Mammary epithelial cell (primary cell): ENCODE data around the gene DAB2IP.

ENCODE experiments used
- EZH2 ChIP-seq: IDR thresholded peaks from 2 replicates; pipeline ENCODE4 v1.6.1; 2012; ENCODE audit warnings: low read length, inconsistent platforms, borderline replicate concordance
- TF ChIP-seq, protein P1 (sequence below), 2 donors: IDR thresholded peaks in 1 of 2; conservative IDR thresholded peaks in 1 of 2; 2 replicates each; pipeline ENCODE4 v1.5.1; 2011 to 2012; ENCODE audit warnings: inconsistent platforms in 2 of 2, low read length in 2 of 2, mild to moderate bottlenecking in 2 of 2, control low read depth in 1 of 2, low read depth in 1 of 2; ENCODE audit not compliant: insufficient read depth in 1 of 2; ENCODE audit errors: extremely low read depth in 1 of 2

DNA sequence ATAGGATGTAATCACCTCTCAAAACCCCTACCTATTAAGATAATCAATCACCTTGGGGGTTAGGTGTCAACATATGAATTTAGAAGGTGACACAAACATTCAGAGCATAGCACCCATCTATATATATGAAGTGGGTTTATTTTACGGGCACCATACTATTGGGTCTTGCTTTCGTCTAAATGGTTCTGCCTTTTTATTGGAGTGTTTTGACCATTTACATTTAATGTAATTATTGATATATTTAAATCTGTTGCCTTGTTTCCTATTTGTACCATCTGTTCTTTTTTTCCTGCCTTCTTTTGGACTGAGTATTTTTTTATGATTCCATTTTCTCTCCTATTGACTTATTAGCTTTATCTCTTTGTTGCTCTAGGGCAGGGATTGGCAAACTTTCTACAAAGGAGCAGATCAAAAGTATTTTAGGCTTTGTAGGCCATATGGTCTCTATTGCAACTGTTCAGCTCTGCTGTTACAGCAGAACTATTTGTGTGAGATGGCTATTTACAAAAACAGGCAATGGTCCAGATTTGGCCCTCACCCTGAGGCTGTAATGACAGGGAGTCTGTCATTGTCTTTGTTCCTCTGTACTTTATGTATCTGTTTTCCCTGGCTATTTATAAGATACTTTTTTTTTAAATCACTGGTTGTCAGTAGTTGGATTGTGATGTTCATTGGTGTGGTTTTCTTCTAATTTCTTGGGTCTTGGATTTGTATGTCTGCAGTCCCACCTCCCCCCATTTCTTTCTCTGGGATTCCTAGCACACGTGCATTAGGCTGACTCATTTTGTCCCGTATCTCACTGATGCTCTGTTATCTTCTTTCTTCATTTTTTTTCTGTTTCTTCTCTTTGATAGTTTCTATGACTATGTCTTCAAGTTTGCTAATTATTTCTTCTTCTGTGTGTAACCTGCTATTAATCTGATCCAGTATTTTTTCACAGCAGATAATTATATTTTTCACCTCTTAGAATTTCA lies 127.1 kb downstream of the DAB2IP start:
- TF ChIP-seq EZH2 = no peak
- TF ChIP-seq, protein P1, sequence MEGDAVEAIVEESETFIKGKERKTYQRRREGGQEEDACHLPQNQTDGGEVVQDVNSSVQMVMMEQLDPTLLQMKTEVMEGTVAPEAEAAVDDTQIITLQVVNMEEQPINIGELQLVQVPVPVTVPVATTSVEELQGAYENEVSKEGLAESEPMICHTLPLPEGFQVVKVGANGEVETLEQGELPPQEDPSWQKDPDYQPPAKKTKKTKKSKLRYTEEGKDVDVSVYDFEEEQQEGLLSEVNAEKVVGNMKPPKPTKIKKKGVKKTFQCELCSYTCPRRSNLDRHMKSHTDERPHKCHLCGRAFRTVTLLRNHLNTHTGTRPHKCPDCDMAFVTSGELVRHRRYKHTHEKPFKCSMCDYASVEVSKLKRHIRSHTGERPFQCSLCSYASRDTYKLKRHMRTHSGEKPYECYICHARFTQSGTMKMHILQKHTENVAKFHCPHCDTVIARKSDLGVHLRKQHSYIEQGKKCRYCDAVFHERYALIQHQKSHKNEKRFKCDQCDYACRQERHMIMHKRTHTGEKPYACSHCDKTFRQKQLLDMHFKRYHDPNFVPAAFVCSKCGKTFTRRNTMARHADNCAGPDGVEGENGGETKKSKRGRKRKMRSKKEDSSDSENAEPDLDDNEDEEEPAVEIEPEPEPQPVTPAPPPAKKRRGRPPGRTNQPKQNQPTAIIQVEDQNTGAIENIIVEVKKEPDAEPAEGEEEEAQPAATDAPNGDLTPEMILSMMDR (conservative IDR thresholded peaks at IDR 0.05 in 1 of 2, IDR thresholded peaks at IDR 0.05 in 1 of 2; ENCODE audit: extremely low read depth in 1 of 2, insufficient read depth in 1 of 2, low read depth in 1 of 2, low read length in 2 of 2) = no peak
